Neural cell (in vitro differentiated cells): ENCODE data around the gene SETBP1. TPM values are rescaled to one million over a fixed set of nuclear protein-coding genes. Genes with fewer than 3 reads are reported as not detected.

Source experiments
- H2AFZ ChIP-seq: fragments of 200-600, 300-800 bp; sonication (generic), shearing (Covaris generic); 2 replicates; pipeline ENCODE4 v1.6.0; 2014; ENCODE audit warnings: low read depth, mild to moderate bottlenecking, antibody characterized with exemption, low read length, moderate library complexity
- H3F3A ChIP-seq: fragments of 200-600 bp; shearing (Covaris generic); 2 replicates; pipeline ENCODE4 v1.6.1; 2016; ENCODE audit warnings: mild to moderate bottlenecking, moderate library complexity, mixed read lengths, antibody characterized with exemption, low read length; ENCODE audit not compliant: insufficient read depth, poor library complexity, severe bottlenecking
- H3K27ac ChIP-seq: fragments of 200-600, 300-800 bp; sonication (generic), shearing (Covaris generic); 2 replicates; pipeline ENCODE4 v1.5.1; 2014; ENCODE audit warnings: mild to moderate bottlenecking, low read length, moderate library complexity
- H3K27me3 ChIP-seq: fragments of 300-800, 200-600 bp; sonication (generic), shearing (Covaris generic); 2 replicates; pipeline ENCODE4 v1.6.0; 2014; ENCODE audit warnings: mild to moderate bottlenecking, low read depth, low read length, moderate library complexity; ENCODE audit not compliant: insufficient read depth
- H3K36me3 ChIP-seq: fragments of 300-800, 200-600 bp; sonication (generic), shearing (Covaris generic); 2 replicates; pipeline ENCODE4 v1.5.1; 2014; ENCODE audit warnings: mild to moderate bottlenecking, antibody characterized with exemption, low read length, moderate library complexity; ENCODE audit not compliant: insufficient read depth
- H3K4me2 ChIP-seq: fragments of 300-800, 200-600 bp; sonication (generic), shearing (Covaris generic); 2 replicates; pipeline ENCODE4 v1.6.0; 2014; ENCODE audit warnings: mild to moderate bottlenecking, low read length
- H3K4me3 ChIP-seq: fragments of 300-800, 200-600 bp; sonication (generic), shearing (Covaris generic); 2 replicates; pipeline ENCODE4 v1.5.1; 2014; ENCODE audit warnings: mild to moderate bottlenecking, low read length, moderate library complexity
- H3K79me2 ChIP-seq: fragments of 200-600 bp; shearing (Covaris generic); replicated peaks from 2 replicates; pipeline ENCODE4 v1.6.0; 2014; ENCODE audit warnings: mild to moderate bottlenecking, low read length, moderate library complexity; ENCODE audit not compliant: insufficient read depth
- H3K9ac ChIP-seq: fragments of 300-800, 200-600 bp; sonication (generic), shearing (Covaris generic); 2 replicates; pipeline ENCODE4 v1.6.1; 2016; ENCODE audit warnings: mild to moderate bottlenecking, low read length, mixed read lengths
- H3K9me2 ChIP-seq: fragments of 200-600 bp; shearing (Covaris generic); 2 replicates; pipeline ENCODE4 v1.6.1; 2016; ENCODE audit warnings: mild to moderate bottlenecking, low read length, mixed read lengths; ENCODE audit not compliant: insufficient read depth
- H3K9me3 ChIP-seq: fragments of 200-600, 300-800 bp; sonication (generic), shearing (Covaris generic); 2 replicates; pipeline ENCODE4 v1.6.1; 2016; ENCODE audit warnings: mild to moderate bottlenecking, mixed run types, low read length, moderate library complexity, mixed read lengths
- H4K20me1 ChIP-seq: fragments of 200-600 bp; shearing (Covaris generic); 2 replicates; pipeline ENCODE4 v1.6.1; 2016; ENCODE audit warnings: mild to moderate bottlenecking, mixed run types; ENCODE audit not compliant: insufficient read depth
- EP300 ChIP-seq: fragments of 450-650 bp; conservative IDR thresholded peaks from 2 replicates; pipeline ENCODE4 v1.6.1; 2014; ENCODE audit warnings: antibody characterized with exemption, mild to moderate bottlenecking, moderate library complexity; ENCODE audit not compliant: poor library complexity, severe bottlenecking
- POLR2AphosphoS5 ChIP-seq: IDR thresholded peaks from 2 replicates; pipeline ENCODE4 v1.6.1; 2012
- RAD21 ChIP-seq: fragments of 450-650 bp; conservative IDR thresholded peaks from 2 replicates; pipeline ENCODE4 v1.6.1; 2014; ENCODE audit warnings: antibody characterized with exemption, mild to moderate bottlenecking, moderate library complexity
- TAF1 ChIP-seq: IDR thresholded peaks from 2 replicates; pipeline ENCODE4 v1.6.1; 2012; ENCODE audit warnings: low read depth
- polyA plus RNA-seq: library from polyadenylated mRNA; depleted of rRNA; stranded (reverse); fragments of >200 nt; gene quantifications from 2 replicates; pipeline ENCODE4 v1.2.3, GENCODE V29; 2014
- TF ChIP-seq, protein P1 (sequence below): IDR thresholded peaks from 2 replicates; pipeline ENCODE4 v1.6.1; 2012; ENCODE audit warnings: borderline replicate concordance
- TF ChIP-seq, protein P2 (sequence below): fragments of 450-650 bp; IDR thresholded peaks from 2 replicates; pipeline ENCODE4 v1.5.1; 2014; ENCODE audit warnings: antibody characterized with exemption, mild to moderate bottlenecking, moderate library complexity; ENCODE audit not compliant: poor library complexity, severe bottlenecking

SETBP1 gene
- polyA plus RNA-seq, 1 donor from 2014 or later = 13.7 TPM

DNA sequence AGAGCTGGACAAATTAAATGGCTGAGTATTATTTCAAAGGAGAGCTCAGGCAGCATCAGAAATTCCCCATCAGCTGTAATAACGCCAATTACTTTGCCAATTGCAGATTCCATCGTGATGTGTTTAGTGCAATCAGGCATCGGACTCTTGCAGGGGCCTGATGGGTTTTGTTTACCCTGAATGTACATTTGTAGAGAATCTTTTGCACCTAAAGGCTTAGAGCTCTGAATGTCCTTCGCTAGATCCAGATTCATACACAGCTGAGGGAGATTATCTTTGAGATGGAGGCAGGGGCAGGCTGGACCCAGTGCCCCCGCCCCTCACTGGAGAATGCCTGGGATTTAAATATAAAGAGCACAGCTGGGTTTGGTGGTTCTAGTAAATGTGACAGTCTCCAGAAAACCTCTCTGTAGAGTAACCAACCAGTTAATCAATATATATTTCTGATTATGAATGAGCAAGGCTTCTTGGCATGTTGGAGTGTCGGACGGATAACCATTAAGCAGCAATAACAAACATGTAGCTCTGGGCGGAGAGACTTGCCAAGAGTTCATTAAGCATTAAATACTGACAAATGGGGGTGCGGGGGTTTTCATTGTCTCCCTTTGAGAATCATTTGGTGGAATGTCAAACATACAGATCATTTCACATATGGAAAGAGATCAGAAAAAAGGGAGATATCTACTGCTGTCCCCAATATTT is 200.9 kb downstream of the SETBP1 start:
- H3K36me3 ChIP-seq = no peaks in the 10 kb centered on the region
- no peak overlapping the region for H2AFZ ChIP-seq
- peak overlapping the region; percentile 30 for H3K4me3 ChIP-seq
- TF ChIP-seq RAD21 = no peak
- TF ChIP-seq POLR2AphosphoS5 = peak; percentile 40
- H3K79me2 ChIP-seq = no peaks in the 10 kb centered on the region
- H4K20me1 ChIP-seq = no peaks in the 10 kb centered on the region
- peaks cover 10% of the 10 kb centered on the region for H3F3A ChIP-seq
- no peaks in the 10 kb centered on the region for H3K9me3 ChIP-seq
- H3K27me3 ChIP-seq = no peaks in the 10 kb centered on the region
- H3K9me2 ChIP-seq = no peaks in the 10 kb centered on the region
- peak overlapping the region; percentile 31 for H3K9ac ChIP-seq
- peak overlapping the region; percentile 89 for H3K27ac ChIP-seq
- H3K4me2 ChIP-seq = peak overlapping the region; percentile 17

DNA sequence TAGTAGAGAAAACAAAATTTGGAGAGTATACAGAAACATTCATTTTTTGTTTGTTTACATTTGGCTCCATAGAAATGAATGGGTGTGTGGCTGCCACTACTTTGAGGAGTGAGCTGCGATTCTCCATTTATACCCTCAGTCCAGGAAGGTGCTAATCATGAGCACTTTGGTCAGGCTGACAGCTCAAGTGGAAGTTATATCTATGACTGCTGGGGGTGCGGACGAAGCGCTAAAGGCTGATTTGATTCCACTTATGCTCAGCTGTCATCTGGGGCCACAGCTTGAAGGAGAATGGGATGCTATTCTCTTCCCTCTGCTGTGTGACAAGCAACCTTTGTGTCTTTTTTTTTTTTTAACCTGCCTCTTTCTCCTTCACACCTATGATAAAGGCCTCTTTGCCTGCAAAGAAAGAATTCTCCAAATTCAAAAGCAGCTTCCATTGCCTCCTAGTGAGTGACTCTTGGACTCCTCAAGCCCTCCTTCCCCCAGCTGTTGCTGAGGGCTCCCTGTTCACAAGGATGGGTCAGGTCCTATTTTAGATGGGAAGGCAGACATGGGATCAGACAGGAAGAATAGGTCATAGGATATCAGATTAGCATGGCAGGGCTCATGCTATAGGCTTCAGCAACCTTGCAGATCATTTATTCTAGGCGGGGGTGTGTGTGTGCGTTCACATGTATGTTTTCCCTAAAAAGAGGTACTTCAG is 201.6 kb downstream of the SETBP1 start:
- Histone ChIP-seq H3K36me3 (no peaks in the 10 kb centered on the region), H3K27me3 (no peaks in the 10 kb centered on the region), H2AFZ (no peak overlapping the region), H3K9ac (peak overlapping the region; percentile 52), H3K9me2 (no peaks in the 10 kb centered on the region), H3K4me2 (peak overlapping the region; percentile 46), H3K79me2 (no peaks in the 10 kb centered on the region), H3K9me3 (no peaks in the 10 kb centered on the region), H3K4me3 (peak overlapping the region; percentile 30), H3F3A (peaks cover 10% of the 10 kb centered on the region), H4K20me1 (no peaks in the 10 kb centered on the region), H3K27ac (peak overlapping the region; percentile 89)
- TF ChIP-seq, protein P1, sequence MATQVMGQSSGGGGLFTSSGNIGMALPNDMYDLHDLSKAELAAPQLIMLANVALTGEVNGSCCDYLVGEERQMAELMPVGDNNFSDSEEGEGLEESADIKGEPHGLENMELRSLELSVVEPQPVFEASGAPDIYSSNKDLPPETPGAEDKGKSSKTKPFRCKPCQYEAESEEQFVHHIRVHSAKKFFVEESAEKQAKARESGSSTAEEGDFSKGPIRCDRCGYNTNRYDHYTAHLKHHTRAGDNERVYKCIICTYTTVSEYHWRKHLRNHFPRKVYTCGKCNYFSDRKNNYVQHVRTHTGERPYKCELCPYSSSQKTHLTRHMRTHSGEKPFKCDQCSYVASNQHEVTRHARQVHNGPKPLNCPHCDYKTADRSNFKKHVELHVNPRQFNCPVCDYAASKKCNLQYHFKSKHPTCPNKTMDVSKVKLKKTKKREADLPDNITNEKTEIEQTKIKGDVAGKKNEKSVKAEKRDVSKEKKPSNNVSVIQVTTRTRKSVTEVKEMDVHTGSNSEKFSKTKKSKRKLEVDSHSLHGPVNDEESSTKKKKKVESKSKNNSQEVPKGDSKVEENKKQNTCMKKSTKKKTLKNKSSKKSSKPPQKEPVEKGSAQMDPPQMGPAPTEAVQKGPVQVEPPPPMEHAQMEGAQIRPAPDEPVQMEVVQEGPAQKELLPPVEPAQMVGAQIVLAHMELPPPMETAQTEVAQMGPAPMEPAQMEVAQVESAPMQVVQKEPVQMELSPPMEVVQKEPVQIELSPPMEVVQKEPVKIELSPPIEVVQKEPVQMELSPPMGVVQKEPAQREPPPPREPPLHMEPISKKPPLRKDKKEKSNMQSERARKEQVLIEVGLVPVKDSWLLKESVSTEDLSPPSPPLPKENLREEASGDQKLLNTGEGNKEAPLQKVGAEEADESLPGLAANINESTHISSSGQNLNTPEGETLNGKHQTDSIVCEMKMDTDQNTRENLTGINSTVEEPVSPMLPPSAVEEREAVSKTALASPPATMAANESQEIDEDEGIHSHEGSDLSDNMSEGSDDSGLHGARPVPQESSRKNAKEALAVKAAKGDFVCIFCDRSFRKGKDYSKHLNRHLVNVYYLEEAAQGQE = peak; percentile 28
- TF ChIP-seq, protein P2, sequence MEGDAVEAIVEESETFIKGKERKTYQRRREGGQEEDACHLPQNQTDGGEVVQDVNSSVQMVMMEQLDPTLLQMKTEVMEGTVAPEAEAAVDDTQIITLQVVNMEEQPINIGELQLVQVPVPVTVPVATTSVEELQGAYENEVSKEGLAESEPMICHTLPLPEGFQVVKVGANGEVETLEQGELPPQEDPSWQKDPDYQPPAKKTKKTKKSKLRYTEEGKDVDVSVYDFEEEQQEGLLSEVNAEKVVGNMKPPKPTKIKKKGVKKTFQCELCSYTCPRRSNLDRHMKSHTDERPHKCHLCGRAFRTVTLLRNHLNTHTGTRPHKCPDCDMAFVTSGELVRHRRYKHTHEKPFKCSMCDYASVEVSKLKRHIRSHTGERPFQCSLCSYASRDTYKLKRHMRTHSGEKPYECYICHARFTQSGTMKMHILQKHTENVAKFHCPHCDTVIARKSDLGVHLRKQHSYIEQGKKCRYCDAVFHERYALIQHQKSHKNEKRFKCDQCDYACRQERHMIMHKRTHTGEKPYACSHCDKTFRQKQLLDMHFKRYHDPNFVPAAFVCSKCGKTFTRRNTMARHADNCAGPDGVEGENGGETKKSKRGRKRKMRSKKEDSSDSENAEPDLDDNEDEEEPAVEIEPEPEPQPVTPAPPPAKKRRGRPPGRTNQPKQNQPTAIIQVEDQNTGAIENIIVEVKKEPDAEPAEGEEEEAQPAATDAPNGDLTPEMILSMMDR = peak; percentile 20
- TF ChIP-seq EP300 = peak; percentile 84
- TF ChIP-seq TAF1 = no peak
- peak; percentile 86 for TF ChIP-seq POLR2AphosphoS5

DNA sequence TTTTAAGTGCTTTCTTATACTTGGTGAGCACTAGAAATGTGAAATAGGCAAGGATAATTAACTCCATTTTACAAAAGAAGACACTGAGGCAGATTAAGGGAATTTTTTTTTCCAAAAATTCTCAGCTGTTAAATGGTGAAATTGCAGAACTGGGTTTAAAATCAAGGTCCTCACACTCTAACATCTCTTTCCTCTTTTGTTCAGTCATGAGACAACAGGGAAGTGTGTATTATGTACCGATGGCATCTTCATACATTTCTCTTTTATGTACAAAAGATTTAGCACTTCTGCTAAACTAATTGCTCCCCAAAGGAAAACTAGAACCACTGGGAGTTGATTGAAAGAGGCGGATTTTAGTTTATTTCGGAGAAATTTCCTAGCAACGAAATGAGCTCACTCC is 203.0 kb downstream of the SETBP1 start:
- no peak overlapping the region for H3K4me3 ChIP-seq
- H3K36me3 ChIP-seq = no peaks in the 10 kb centered on the region
- no peaks in the 10 kb centered on the region for H4K20me1 ChIP-seq
- H3K9me2 ChIP-seq = no peaks in the 10 kb centered on the region
- H3K27me3 ChIP-seq = no peaks in the 10 kb centered on the region
- no peak overlapping the region for H3K9ac ChIP-seq
- no peak overlapping the region for H2AFZ ChIP-seq
- peak overlapping the region; percentile 89 for H3K27ac ChIP-seq
- H3F3A ChIP-seq = peaks cover 10% of the 10 kb centered on the region
- H3K9me3 ChIP-seq = no peaks in the 10 kb centered on the region
- no peak for TF ChIP-seq POLR2AphosphoS5
- no peak overlapping the region for H3K4me2 ChIP-seq
- H3K79me2 ChIP-seq = no peaks in the 10 kb centered on the region
